Transverse colon (tissue), 4 donors: ENCODE measurements around the gene CDH13.

Experiments
- EP300 ChIP-seq: sonication (generic); formaldehyde crosslinking; IDR thresholded peaks from one replicate; pipeline ENCODE4 v1.6.1; 2017; ENCODE audit warnings: antibody characterized with exemption, low read depth
- POLR2A ChIP-seq: fragments of 450-650 bp; IDR thresholded peaks from one replicate; pipeline ENCODE4 v1.6.1; 2016; ENCODE audit warnings: antibody characterized with exemption, mild to moderate bottlenecking, moderate library complexity
- POLR2AphosphoS5 ChIP-seq, 3 donors: sonication (generic); formaldehyde crosslinking; IDR thresholded peaks; one replicate each; pipeline ENCODE4 v1.6.1; 2016; ENCODE audit warnings: antibody characterized with exemption in 3 of 3
- TF ChIP-seq, protein P1 (sequence below), 5 experiments: fragments of 200-600 bp in 3 of 5; fragments of 450-650 bp in 2 of 5; sonication (generic) in 3 of 5; IDR thresholded peaks; 1 replicate in 2 of 5; 2 replicates in 3 of 5; pipeline ENCODE4 v1.5.1; 2016 to 2017; ENCODE audit warnings: antibody characterized with exemption in 5 of 5, inconsistent platforms in 3 of 5, mild to moderate bottlenecking in 2 of 5, moderate library complexity in 1 of 5

DNA sequence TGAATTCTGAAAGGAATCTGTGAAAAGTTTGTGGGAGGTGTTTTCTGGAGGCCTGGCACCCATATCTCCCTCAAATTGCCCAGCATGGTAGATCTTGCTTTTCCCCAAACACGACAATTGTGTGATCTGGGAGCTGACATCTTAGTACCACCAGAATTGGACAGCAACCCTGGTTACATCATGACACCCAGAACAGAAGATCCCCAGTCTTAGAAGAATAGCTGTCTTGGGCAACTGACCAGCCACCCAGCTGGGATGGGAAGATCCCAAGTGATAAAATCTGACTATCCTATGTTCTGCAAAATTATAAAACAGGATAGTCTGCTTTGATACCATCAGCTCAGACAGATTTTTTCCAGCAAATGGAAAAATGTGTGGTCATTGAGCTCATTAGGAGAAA lies 235.3 kb downstream of the CDH13 start:
- no peak for TF ChIP-seq POLR2A
- TF ChIP-seq, protein P1, sequence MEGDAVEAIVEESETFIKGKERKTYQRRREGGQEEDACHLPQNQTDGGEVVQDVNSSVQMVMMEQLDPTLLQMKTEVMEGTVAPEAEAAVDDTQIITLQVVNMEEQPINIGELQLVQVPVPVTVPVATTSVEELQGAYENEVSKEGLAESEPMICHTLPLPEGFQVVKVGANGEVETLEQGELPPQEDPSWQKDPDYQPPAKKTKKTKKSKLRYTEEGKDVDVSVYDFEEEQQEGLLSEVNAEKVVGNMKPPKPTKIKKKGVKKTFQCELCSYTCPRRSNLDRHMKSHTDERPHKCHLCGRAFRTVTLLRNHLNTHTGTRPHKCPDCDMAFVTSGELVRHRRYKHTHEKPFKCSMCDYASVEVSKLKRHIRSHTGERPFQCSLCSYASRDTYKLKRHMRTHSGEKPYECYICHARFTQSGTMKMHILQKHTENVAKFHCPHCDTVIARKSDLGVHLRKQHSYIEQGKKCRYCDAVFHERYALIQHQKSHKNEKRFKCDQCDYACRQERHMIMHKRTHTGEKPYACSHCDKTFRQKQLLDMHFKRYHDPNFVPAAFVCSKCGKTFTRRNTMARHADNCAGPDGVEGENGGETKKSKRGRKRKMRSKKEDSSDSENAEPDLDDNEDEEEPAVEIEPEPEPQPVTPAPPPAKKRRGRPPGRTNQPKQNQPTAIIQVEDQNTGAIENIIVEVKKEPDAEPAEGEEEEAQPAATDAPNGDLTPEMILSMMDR (IDR thresholded peaks at IDR 0.05): no peak
- TF ChIP-seq POLR2AphosphoS5 (IDR thresholded peaks at IDR 0.05): no peak
- TF ChIP-seq EP300: no peak
